ENCODE results near the gene HCN2. TPM values are rescaled to one million over a fixed set of nuclear protein-coding genes. Genes with fewer than 3 reads are reported as not detected.

Gene HCN2
- total and polyA plus RNA-seq, 2 of the 8 experiments (the other 6 are each of a cell fraction or from before 2014, with no cell fraction given), result 1.0 to 4.0 TPM

DNA sequence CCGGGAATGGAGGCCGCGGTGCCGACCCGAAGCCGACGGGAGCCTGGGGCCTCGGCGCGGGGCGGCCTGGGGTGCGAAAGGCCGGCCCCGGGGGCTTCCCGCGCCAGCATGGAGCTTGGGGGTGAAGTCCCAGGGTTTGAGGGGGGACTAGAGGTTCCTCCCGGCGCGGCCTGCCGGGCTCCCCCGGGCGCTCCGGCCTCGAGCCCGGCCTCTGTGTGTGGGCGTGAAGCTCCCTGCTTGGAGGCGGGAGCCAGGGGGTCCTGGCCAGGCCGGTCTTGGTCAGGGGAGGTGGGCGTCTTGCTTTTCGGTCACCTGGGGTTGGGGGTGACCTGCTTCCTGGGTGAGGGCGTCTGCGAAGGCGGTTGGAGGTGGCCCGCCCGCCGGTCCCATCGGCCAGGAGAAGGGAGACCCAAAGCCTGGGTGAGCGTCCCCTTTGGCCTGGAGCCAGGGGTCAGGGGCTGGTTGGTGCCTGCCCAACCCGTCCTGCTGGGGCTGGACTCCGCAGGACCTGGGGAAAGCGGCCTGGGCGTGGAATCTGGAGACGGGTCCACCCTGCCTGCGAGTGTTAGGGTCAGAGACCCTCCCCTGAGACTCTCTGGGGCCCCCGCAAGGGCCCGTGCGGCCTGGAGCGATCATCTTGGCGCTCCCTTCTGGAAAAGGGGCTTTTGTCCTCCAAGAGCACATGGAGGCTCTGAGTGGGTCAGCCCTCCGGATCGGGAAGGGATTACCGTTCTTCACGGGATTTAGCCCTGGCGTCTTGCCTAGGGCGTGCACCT is 16.8 kb upstream of the HCN2 start (continued):
- TF ChIP-seq, protein P1, sequence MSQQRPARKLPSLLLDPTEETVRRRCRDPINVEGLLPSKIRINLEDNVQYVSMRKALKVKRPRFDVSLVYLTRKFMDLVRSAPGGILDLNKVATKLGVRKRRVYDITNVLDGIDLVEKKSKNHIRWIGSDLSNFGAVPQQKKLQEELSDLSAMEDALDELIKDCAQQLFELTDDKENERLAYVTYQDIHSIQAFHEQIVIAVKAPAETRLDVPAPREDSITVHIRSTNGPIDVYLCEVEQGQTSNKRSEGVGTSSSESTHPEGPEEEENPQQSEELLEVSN (IDR thresholded peaks at IDR 0.05), result no peak
- TF ChIP-seq CBX8 (IDR thresholded peaks at IDR 0.05; ENCODE audit: borderline replicate concordance, low read depth, low read length) (no peak), JUND (IDR thresholded peaks at IDR 0.05; ENCODE audit: low read length) (no peak), SAP30 (IDR thresholded peaks at IDR 0.05; ENCODE audit: insufficient read depth, insufficient replicate concordance, low read length) (peak; percentile 39), MAX (IDR thresholded peaks at IDR 0.05) (peak; percentile 43; the same call in 1 of the 2 replicates), HDAC2 (IDR thresholded peaks at IDR 0.05; ENCODE audit: borderline replicate concordance in 1 of 2, low read depth in 2 of 2, low read length in 2 of 2) (no peak), POLR2A (IDR thresholded peaks at IDR 0.05; ENCODE audit: control extremely low read depth in 1 of 2, low read depth in 2 of 2, low read length in 2 of 2) (peak; percentile 52 to 66), SIX5 (IDR thresholded peaks at IDR 0.05; ENCODE audit: low read depth, low read length) (no peak), GTF2F1 (IDR thresholded peaks at IDR 0.05; ENCODE audit: borderline replicate concordance, low read depth, low read length) (no peak), ASH2L (IDR thresholded peaks at IDR 0.05; ENCODE audit: low read length) (peak; percentile 50), CBX5 (IDR thresholded peaks at IDR 0.05; ENCODE audit: low read depth, low read length) (no peak), SP2 (IDR thresholded peaks at IDR 0.05; ENCODE audit: low read length) (no peak), KDM4A (IDR thresholded peaks at IDR 0.05; ENCODE audit: low read depth, low read length, severe bottlenecking) (peak; percentile 14), SRF (IDR thresholded peaks at IDR 0.05; ENCODE audit: low read depth, low read length) (no peak), PHF8 (conservative IDR thresholded peaks at IDR 0.05; ENCODE audit: low read depth, low read length) (peak; percentile 48; the same call in 1 of the 2 replicates)
- TF ChIP-seq, protein P2, sequence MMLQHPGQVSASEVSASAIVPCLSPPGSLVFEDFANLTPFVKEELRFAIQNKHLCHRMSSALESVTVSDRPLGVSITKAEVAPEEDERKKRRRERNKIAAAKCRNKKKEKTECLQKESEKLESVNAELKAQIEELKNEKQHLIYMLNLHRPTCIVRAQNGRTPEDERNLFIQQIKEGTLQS (IDR thresholded peaks at IDR 0.05; ENCODE audit: insufficient read depth, low read depth, low read length), result no peak
